COLO829 (cell line): ENCODE data around the gene GTF2F2.
"Not testable (repeated sequence)": the region's sequence is repeated elsewhere in the genome, so short reads cannot be mapped to it uniquely, and the experiment has no call there.

Experiments
- DNase-seq: peaks from one replicate; pipeline ENCODE4 v3.0.0; 2012; ENCODE audit warnings: low spot score

Gene GTF2F2

GRCh38 chr13:45218689-45219088, 98.4 kb downstream of the GTF2F2 start:
- DNase-seq = no peak

- DNase-seq = no peak
These were observed 99.0 kb downstream of the GTF2F2 start for GRCh38 chr13:45219123-45219891.

- DNase-seq = peak; percentile 30
These were observed 99.6 kb downstream of the GTF2F2 start for GRCh38 chr13:45219938-45220375.

GRCh38 chr13:45220403-45220802, 100.1 kb downstream of the GTF2F2 start:
- DNase-seq = no peak

- no peak for DNase-seq
These were observed 102.2 kb downstream of the GTF2F2 start for GRCh38 chr13:45222516-45222915.

- DNase-seq = no peak
These were observed 102.6 kb downstream of the GTF2F2 start for GRCh38 chr13:45222919-45223318.

- no peak for DNase-seq
These were observed 103.9 kb downstream of the GTF2F2 start for GRCh38 chr13:45224176-45224575.

GRCh38 chr13:45225370-45225769, 105.1 kb downstream of the GTF2F2 start:
- DNase-seq = no peak

- DNase-seq = no peak
These were observed 105.7 kb downstream of the GTF2F2 start for GRCh38 chr13:45226024-45226423.

- no peak for DNase-seq
These were observed 107.7 kb downstream of the GTF2F2 start for GRCh38 chr13:45228002-45228401.

GRCh38 chr13:45229172-45229571, 108.9 kb downstream of the GTF2F2 start:
- no peak for DNase-seq

GRCh38 chr13:45231305-45231704, 111.0 kb downstream of the GTF2F2 start:
- no peak for DNase-seq

GRCh38 chr13:45231722-45232121, 111.4 kb downstream of the GTF2F2 start:
- DNase-seq = no peak

GRCh38 chr13:45232591-45232990, 112.3 kb downstream of the GTF2F2 start:
- DNase-seq = no peak

GRCh38 chr13:45238945-45239795, 118.9 kb downstream of the GTF2F2 start:
- DNase-seq = no peak

GRCh38 chr13:45240143-45240542, 119.8 kb downstream of the GTF2F2 start:
- DNase-seq = no peak

GRCh38 chr13:45242070-45242469, 121.8 kb downstream of the GTF2F2 start:
- DNase-seq = peak; percentile 41

GRCh38 chr13:45242524-45242923, 122.2 kb downstream of the GTF2F2 start:
- no peak for DNase-seq

GRCh38 chr13:45243077-45243476, 122.8 kb downstream of the GTF2F2 start:
- DNase-seq = no peak

- not testable (repeated sequence) for DNase-seq
These were observed 124.4 kb downstream of the GTF2F2 start for GRCh38 chr13:45244736-45245135.

GRCh38 chr13:45249662-45250061, 129.4 kb downstream of the GTF2F2 start:
- no peak for DNase-seq

GRCh38 chr13:45254396-45254795, 134.1 kb downstream of the GTF2F2 start:
- no peak for DNase-seq
